ENCODE results near the gene PSMB5. TPM values are rescaled to one million over a fixed set of nuclear protein-coding genes. Genes with fewer than 3 reads are reported as not detected.

Gene PSMB5
- total and polyA plus RNA-seq, 7 experiments from 2014 or later, result 19.2 to 74.2 (median 37.4) TPM

DNA sequence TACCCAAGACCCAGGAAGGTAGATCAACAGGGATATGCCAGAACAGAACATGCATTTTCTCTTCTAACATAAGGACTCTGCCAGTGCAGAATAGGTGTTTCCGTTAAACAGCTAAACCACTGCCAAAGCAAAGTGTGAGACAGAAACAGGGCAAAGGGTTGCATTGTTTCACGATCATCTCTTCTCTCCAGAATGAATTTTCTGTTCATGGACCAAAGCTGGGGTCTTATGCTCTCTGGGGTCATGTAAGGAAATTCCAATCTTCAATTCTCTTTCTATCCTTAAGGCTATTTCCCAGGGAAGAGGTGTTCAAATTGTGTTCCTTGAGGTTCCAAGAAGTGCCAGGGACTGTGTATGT lies 10.9 kb downstream of the PSMB5 start:
- peaks cover 7 to 28% (median 22%) of the 10 kb centered on the region in 5 donors for H3K36me3 Mint-ChIP-seq
- no peak for DNase-seq
- Histone ChIP-seq H3K27ac (ENCODE audit: low read depth, low read length) (peak overlapping the region; percentile 63), H3K4me3 (ENCODE audit: low read length) (no peak overlapping the region), H3K27me3 (ENCODE audit: control insufficient read depth in 2 of 2, insufficient read depth in 2 of 2, low read length in 2 of 2) (no peaks in the 10 kb centered on the region), H3K9me3 (ENCODE audit: control insufficient read depth in 2 of 3, low read length in 3 of 3) (no peaks in the 10 kb centered on the region), H3K36me3 (ENCODE audit: control insufficient read depth in 2 of 3, insufficient read depth in 3 of 3, low read length in 3 of 3) (peaks cover 0 to 16% (median 4%) of the 10 kb centered on the region in 3 experiments), H3K4me1 (ENCODE audit: control insufficient read depth in 2 of 2, insufficient read depth in 2 of 2, low read length in 2 of 2) (peaks cover 0 to 71% of the 10 kb centered on the region in 2 donors)
- H3K9me3 Mint-ChIP-seq, result peaks cover 0 to 2% (median 0%) of the 10 kb centered on the region in 11 donors
- peak overlapping the region in 7 of 10 donors; percentile 29 to 96 (median 74) for H3K4me3 Mint-ChIP-seq
- no peak for ATAC-seq
- peak overlapping the region in 8 of 9 donors; percentile 86 to 100 (median 92) for H3K27ac Mint-ChIP-seq
- H3K27me3 Mint-ChIP-seq, result no peaks in the 10 kb centered on the region
- intact Hi-C loops (cut with micrococcal nuclease), result loop anchor here in 1 of 2 donors (1.0 to 5.0 kb wide), 2 partner anchors 12 to 34 kb away; partner anchors contain the start of gene CDH24
- peaks cover 43 to 79% (median 69%) of the 10 kb centered on the region in 7 donors for H3K4me1 Mint-ChIP-seq
- ChIA-PET CTCF (interaction anchor here (1.0 to 1.5 kb wide), 6 partner anchors 10 to 51 kb away, joined by 3 to 10 read pairs (median 4); no protein-coding TSS in a partner anchor), POLR2A (interaction anchor here (0.6 to 6.3 kb wide), 4 partner anchors 9 to 45 kb away, joined by 4 to 79 read pairs (median 42); partner anchors contain the start of gene PSMB5)

DNA sequence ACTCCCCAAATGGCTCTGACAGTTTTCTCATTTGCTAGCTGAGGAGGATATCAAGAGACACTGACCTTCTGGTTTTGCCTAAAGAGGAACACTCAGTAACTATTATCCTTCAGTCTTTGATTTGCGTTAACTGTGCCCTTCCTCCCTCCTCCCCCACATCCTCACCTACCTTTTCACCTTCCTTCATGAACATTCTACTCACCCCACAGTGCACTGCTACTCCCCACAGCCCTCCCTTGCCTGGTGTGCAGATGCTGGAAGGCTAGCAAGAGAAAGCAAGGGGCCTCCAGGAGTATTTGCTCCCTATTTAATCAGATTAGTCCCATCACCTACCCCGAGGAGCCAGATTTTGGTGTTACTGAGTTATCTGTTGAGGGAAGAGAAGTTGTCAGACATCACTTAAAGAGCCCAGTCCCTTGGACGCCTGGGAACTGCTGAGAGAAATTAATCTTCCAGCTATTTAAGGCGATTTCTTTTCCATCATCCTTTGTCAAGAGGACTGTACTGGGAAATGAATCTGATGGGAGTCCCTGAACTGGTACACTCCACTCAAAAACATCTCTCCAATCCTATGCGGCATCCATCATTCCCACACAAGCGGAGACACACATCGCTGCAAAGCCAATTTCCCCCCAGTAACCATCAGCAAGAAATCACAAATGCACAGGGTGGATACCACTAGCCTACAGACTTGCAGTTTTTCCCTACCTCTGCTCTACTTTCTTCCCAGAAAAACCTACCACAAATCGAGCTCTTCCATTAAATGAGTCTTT lies 11.5 kb downstream of the PSMB5 start:
- CTCF ChIA-PET, result interaction anchor here (0.5 to 1.5 kb wide), 8 partner anchors 10 to 1510 kb away, joined by 3 to 10 read pairs (median 4); no protein-coding TSS in a partner anchor
- peak overlapping the region; percentile 1 to 100 (median 91) for H3K27ac Mint-ChIP-seq
- ATAC-seq, result peak; percentile 49
- H3K9me3 ChIP-seq (ENCODE audit: control insufficient read depth in 2 of 3, low read length in 3 of 3), result no peaks in the 10 kb centered on the region
- peaks cover 41 to 75% (median 65%) of the 10 kb centered on the region in 7 donors for H3K4me1 Mint-ChIP-seq
- POLR2A ChIA-PET, result interaction anchor here (1.8 to 6.3 kb wide), 4 partner anchors 10 to 28 kb away, joined by 5 to 79 read pairs (median 42); partner anchors contain the start of gene PSMB5
- H3K27me3 ChIP-seq (ENCODE audit: control insufficient read depth in 2 of 2, insufficient read depth in 2 of 2, low read length in 2 of 2), result no peaks in the 10 kb centered on the region
- intact Hi-C loops (cut with micrococcal nuclease), result loop anchor here in 1 of 2 donors (1.0 to 5.0 kb wide), 2 partner anchors 12 to 34 kb away; partner anchors contain the start of gene CDH24
- peaks cover 7 to 24% (median 19%) of the 10 kb centered on the region in 5 donors for H3K36me3 Mint-ChIP-seq
- H3K4me3 Mint-ChIP-seq, result peak overlapping the region in 9 of 10 donors; percentile 66 to 96 (median 85)
- peak in 5 of 9 donors; percentile 20 to 44 (median 29) for DNase-seq
- no peaks in the 10 kb centered on the region for H3K27me3 Mint-ChIP-seq
- peaks cover 0 to 2% (median 0%) of the 10 kb centered on the region in 11 donors for H3K9me3 Mint-ChIP-seq
- peaks cover 0 to 66% of the 10 kb centered on the region in 2 donors for H3K4me1 ChIP-seq (ENCODE audit: control insufficient read depth in 2 of 2, insufficient read depth in 2 of 2, low read length in 2 of 2)
- peaks cover 0 to 16% (median 4%) of the 10 kb centered on the region in 3 experiments for H3K36me3 ChIP-seq (ENCODE audit: control insufficient read depth in 2 of 3, insufficient read depth in 3 of 3, low read length in 3 of 3)
- H3K27ac ChIP-seq (ENCODE audit: low read depth, low read length), result peak overlapping the region; percentile 63
- peak overlapping the region; percentile 13 for H3K4me3 ChIP-seq (ENCODE audit: low read length)

DNA sequence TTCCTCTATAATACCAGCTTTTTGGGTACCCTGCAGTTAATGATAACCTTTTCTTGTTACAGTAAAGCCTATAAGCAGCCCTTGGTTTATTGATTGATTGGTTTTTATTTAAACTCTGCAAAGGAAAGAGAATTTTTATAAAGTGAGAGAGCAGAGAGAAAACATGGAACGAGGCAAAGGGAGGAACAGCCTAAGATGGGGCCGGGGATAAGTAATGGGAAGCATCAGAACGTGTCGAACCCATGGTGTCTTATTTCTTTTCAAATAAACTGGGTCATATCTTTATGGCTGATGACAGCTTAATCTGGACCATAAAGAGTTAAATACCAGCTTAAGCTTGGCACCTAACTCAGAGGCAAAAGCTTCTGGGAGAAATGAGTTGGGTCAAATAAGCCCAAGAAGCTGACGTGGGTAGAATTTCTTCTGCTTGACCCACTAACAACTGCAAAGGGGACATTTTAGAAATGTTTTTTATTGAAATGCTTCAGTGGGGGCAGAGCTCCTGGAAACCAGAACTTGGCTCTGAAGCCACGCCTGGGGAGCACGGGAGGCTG lies 12.7 kb downstream of the PSMB5 start:
- ATAC-seq, result no peak
- no peaks in the 10 kb centered on the region for H3K9me3 ChIP-seq (ENCODE audit: control insufficient read depth in 2 of 3, low read length in 3 of 3)
- peak overlapping the region; percentile 24 for H3K4me3 ChIP-seq (ENCODE audit: low read length)
- CTCF ChIA-PET, result interaction anchor here (0.5 to 1.2 kb wide), 5 partner anchors 15 to 507 kb away, joined by 3 to 5 read pairs (median 3); no protein-coding TSS in a partner anchor
- no peak for DNase-seq
- intact Hi-C loops (cut with micrococcal nuclease), result loop anchor here in 1 of 2 donors (1.0 to 5.0 kb wide), 2 partner anchors 7 to 35 kb away; partner anchors contain the start of gene CDH24
- Mint-ChIP-seq H3K36me3 (peaks cover 7 to 18% (median 16%) of the 10 kb centered on the region in 5 donors), H3K4me1 (peaks cover 34 to 74% (median 60%) of the 10 kb centered on the region in 7 donors), H3K27me3 (no peaks in the 10 kb centered on the region), H3K4me3 (peak overlapping the region in 9 of 10 donors; percentile 79 to 99 (median 88)), H3K27ac (peak overlapping the region in 8 of 9 donors; percentile 86 to 100 (median 92)), H3K9me3 (no peaks in the 10 kb centered on the region)
- no peaks in the 10 kb centered on the region for H3K27me3 ChIP-seq (ENCODE audit: control insufficient read depth in 2 of 2, insufficient read depth in 2 of 2, low read length in 2 of 2)
- POLR2A ChIA-PET, result interaction anchor here (0.5 to 6.3 kb wide), 9 partner anchors 9 to 273 kb away, joined by 3 to 79 read pairs (median 4); partner anchors contain the start of genes AJUBA and PSMB5
- peaks cover 0 to 59% of the 10 kb centered on the region in 2 donors for H3K4me1 ChIP-seq (ENCODE audit: control insufficient read depth in 2 of 2, insufficient read depth in 2 of 2, low read length in 2 of 2)
- H3K36me3 ChIP-seq (ENCODE audit: control insufficient read depth in 2 of 3, insufficient read depth in 3 of 3, low read length in 3 of 3), result peaks cover 0 to 16% (median 4%) of the 10 kb centered on the region in 3 experiments
- H3K27ac ChIP-seq (ENCODE audit: low read depth, low read length), result peak overlapping the region; percentile 63

DNA sequence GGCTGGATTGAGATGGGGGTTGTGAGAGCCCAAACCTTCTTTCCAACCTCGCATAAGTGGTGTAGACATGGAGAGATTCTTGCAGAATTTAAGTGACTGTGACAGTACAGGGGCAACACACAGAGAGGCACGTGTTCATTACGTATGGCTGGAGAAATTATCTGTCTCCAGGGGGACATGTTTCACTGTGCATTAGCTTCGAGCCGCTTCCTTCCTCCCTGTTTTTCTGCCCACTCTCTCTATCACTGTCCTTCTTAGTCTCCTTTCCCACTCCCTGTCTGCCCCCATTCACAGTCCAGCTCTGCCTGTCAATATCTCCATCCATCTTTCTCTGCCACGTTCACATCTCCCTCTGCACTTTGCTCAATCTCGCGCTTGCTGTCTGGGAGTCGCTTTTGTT lies 13.3 kb downstream of the PSMB5 start:
- ChIA-PET CTCF (interaction anchor here (1.0 to 1.8 kb wide), 8 partner anchors 14 to 56 kb away, joined by 3 to 10 read pairs (median 5); no protein-coding TSS in a partner anchor), POLR2A (interaction anchor here (0.9 to 6.3 kb wide), 10 partner anchors 8 to 274 kb away, joined by 3 to 79 read pairs (median 4); partner anchors contain the start of genes AJUBA and PSMB5)
- Mint-ChIP-seq H3K4me3 (peak overlapping the region; percentile 7 to 99 (median 87)), H3K27me3 (no peaks in the 10 kb centered on the region), H3K4me1 (peaks cover 34 to 75% (median 60%) of the 10 kb centered on the region in 7 donors), H3K27ac (peak overlapping the region in 8 of 9 donors; percentile 86 to 100 (median 92)), H3K36me3 (peaks cover 7 to 18% (median 16%) of the 10 kb centered on the region in 5 donors), H3K9me3 (no peaks in the 10 kb centered on the region)
- Histone ChIP-seq H3K27me3 (ENCODE audit: control insufficient read depth in 2 of 2, insufficient read depth in 2 of 2, low read length in 2 of 2) (no peaks in the 10 kb centered on the region), H3K27ac (ENCODE audit: low read depth, low read length) (peak overlapping the region; percentile 63), H3K4me3 (ENCODE audit: low read length) (peak overlapping the region; percentile 24), H3K9me3 (ENCODE audit: control insufficient read depth in 2 of 3, low read length in 3 of 3) (no peaks in the 10 kb centered on the region), H3K4me1 (ENCODE audit: control insufficient read depth in 2 of 2, insufficient read depth in 2 of 2, low read length in 2 of 2) (peaks cover 0 to 59% of the 10 kb centered on the region in 2 donors), H3K36me3 (ENCODE audit: control insufficient read depth in 2 of 3, insufficient read depth in 3 of 3, low read length in 3 of 3) (peaks cover 0 to 16% (median 4%) of the 10 kb centered on the region in 3 experiments)
- no peak for DNase-seq
- ATAC-seq, result no peak
- intact Hi-C loops (cut with micrococcal nuclease), result loop anchor here in 1 of 2 donors (1.0 to 5.0 kb wide), 2 partner anchors 8 to 36 kb away; partner anchors contain the start of gene CDH24

DNA sequence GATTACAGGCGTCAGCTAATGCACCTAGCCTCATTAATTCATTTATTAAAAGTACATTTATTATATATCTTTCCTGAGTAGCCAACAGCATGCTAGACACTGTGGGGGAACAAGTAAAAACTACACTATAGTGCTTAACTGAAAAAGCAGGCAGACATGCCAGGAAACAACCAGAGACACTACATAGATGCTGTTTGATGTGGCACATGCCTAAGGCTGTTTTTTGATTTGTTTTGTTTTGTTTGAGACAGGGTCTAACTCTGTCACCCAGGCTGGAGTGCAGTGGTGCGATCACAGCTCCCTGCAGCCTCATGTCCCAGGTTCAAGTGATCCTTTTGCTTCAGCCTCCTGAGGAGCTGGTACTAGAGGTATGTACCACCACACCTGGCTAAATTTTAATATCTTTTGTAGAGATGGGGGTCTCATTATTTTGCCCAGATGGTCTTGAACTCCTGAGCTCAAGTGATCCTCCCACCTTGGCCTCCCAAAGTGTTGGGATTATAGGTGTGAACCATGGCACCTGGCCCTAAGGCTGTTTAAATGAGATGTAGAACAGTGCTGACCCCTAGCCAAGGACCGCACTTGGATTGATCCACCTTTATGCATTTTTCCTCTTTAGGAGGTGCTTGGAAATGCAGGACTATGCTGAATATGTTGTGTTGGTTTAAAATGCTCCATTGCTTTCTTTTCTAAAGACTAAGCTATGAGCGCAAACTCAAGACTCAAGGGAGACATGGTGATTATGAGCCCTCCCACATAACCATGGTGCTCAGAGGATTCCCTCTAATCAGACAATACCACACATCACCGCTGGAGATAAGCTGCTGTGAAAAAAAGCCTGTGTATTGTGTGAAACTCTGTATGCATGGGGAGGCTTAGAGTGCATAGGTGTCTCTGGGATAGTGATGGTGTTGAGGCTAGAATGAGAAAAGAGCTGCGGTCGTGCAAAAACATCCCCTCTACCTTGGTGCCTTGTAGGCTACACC lies 14.3 kb downstream of the PSMB5 start:
- peaks cover 0 to 55% of the 10 kb centered on the region in 2 donors for H3K4me1 ChIP-seq (ENCODE audit: control insufficient read depth in 2 of 2, insufficient read depth in 2 of 2, low read length in 2 of 2)
- Mint-ChIP-seq H3K9me3 (no peaks in the 10 kb centered on the region), H3K4me1 (peaks cover 36 to 71% (median 62%) of the 10 kb centered on the region in 7 donors), H3K4me3 (peak overlapping the region; percentile 36 to 99 (median 87)), H3K36me3 (peaks cover 2 to 12% (median 8%) of the 10 kb centered on the region in 5 donors), H3K27ac (peak overlapping the region; percentile 34 to 100 (median 91)), H3K27me3 (no peaks in the 10 kb centered on the region)
- peak overlapping the region; percentile 63 for H3K27ac ChIP-seq (ENCODE audit: low read depth, low read length)
- ATAC-seq (peak; percentile 86), DNase-seq (peak in 6 of 9 donors; percentile 32 to 64 (median 49))
- no peaks in the 10 kb centered on the region for H3K27me3 ChIP-seq (ENCODE audit: control insufficient read depth in 2 of 2, insufficient read depth in 2 of 2, low read length in 2 of 2)
- no peaks in the 10 kb centered on the region for H3K9me3 ChIP-seq (ENCODE audit: control insufficient read depth in 2 of 3, low read length in 3 of 3)
- ChIA-PET CTCF (interaction anchor here (0.6 to 1.8 kb wide), 9 partner anchors 12 to 546 kb away, joined by 3 to 10 read pairs (median 3); no protein-coding TSS in a partner anchor), POLR2A (interaction anchor here (0.6 to 6.3 kb wide), 7 partner anchors 8 to 41 kb away, joined by 3 to 79 read pairs (median 8); partner anchors contain the start of gene PSMB5)
- intact Hi-C loops (cut with micrococcal nuclease), result loop anchor here in 1 of 2 donors (1.0 to 5.0 kb wide), 3 partner anchors 9 to 37 kb away; partner anchors contain the start of gene CDH24
- H3K36me3 ChIP-seq (ENCODE audit: control insufficient read depth in 2 of 3, insufficient read depth in 3 of 3, low read length in 3 of 3), result peaks cover 0 to 6% (median 0%) of the 10 kb centered on the region in 3 experiments
- peak overlapping the region; percentile 24 for H3K4me3 ChIP-seq (ENCODE audit: low read length)
